Tongue (tissue), 2 donors: ENCODE measurements around the gene SHISAL1. TPM values are rescaled to one million over a fixed set of nuclear protein-coding genes. Genes with fewer than 3 reads are reported as not detected.

Source experiments
- DNase-seq: peaks from one replicate; pipeline ENCODE4 v3.0.0-alpha.2; 2015
- total RNA-seq: library from RNA; depleted of rRNA; stranded (reverse); fragments of >200 nt; gene quantifications from one replicate; pipeline ENCODE4 v1.2.3, GENCODE V29; 2014

SHISAL1 gene
- total RNA-seq, 1 donor from 2014 or later, result 11.2 TPM

GRCh38 chr22:44229809-44230208 lies 82.9 kb downstream of the SHISAL1 start:
- no peak for DNase-seq

- no peak for DNase-seq
These were observed 83.4 kb downstream of the SHISAL1 start for GRCh38 chr22:44229331-44229730.

- no peak for DNase-seq
These were observed 86.9 kb downstream of the SHISAL1 start for GRCh38 chr22:44225812-44226211.

- no peak for DNase-seq
These were observed 87.6 kb downstream of the SHISAL1 start for GRCh38 chr22:44225091-44225689.

GRCh38 chr22:44224166-44224565 lies 88.6 kb downstream of the SHISAL1 start:
- peak; percentile 43 for DNase-seq

GRCh38 chr22:44221710-44222475 lies 90.9 kb downstream of the SHISAL1 start:
- DNase-seq, result no peak

GRCh38 chr22:44220727-44221680 lies 91.7 kb downstream of the SHISAL1 start:
- DNase-seq, result no peak

GRCh38 chr22:44219101-44219870 lies 93.5 kb downstream of the SHISAL1 start:
- DNase-seq, result no peak

GRCh38 chr22:44218071-44218470 lies 94.7 kb downstream of the SHISAL1 start:
- no peak for DNase-seq

GRCh38 chr22:44217346-44217745 lies 95.4 kb downstream of the SHISAL1 start:
- DNase-seq, result no peak

GRCh38 chr22:44215287-44215686 lies 97.5 kb downstream of the SHISAL1 start:
- DNase-seq, result no peak

GRCh38 chr22:44214764-44215163 lies 98.0 kb downstream of the SHISAL1 start:
- no peak for DNase-seq

GRCh38 chr22:44214187-44214586 lies 98.6 kb downstream of the SHISAL1 start:
- no peak for DNase-seq

- DNase-seq, result no peak
These were observed 99.2 kb downstream of the SHISAL1 start for GRCh38 chr22:44213489-44214043.

- no peak for DNase-seq
These were observed 99.8 kb downstream of the SHISAL1 start for GRCh38 chr22:44212936-44213335.

- DNase-seq, result peak; percentile 90
These were observed 100.5 kb downstream of the SHISAL1 start for GRCh38 chr22:44211946-44212930.

- no peak for DNase-seq
These were observed 101.3 kb downstream of the SHISAL1 start for GRCh38 chr22:44211256-44211945.

- no peak for DNase-seq
These were observed 102.0 kb downstream of the SHISAL1 start for GRCh38 chr22:44210722-44211121.

- DNase-seq, result no peak
These were observed 103.4 kb downstream of the SHISAL1 start for GRCh38 chr22:44209343-44209742.

- no peak for DNase-seq
These were observed 104.8 kb downstream of the SHISAL1 start for GRCh38 chr22:44207981-44208317.
